ENCODE data around the gene BUD13. TPM values are rescaled to one million over a fixed set of nuclear protein-coding genes. Genes with fewer than 3 reads are reported as not detected.

Gene BUD13
- total and polyA plus RNA-seq, 2 of the 13 experiments (the other 11 are each of a cell fraction or from before 2014, with no cell fraction given): 13.3 to 25.9 TPM

DNA sequence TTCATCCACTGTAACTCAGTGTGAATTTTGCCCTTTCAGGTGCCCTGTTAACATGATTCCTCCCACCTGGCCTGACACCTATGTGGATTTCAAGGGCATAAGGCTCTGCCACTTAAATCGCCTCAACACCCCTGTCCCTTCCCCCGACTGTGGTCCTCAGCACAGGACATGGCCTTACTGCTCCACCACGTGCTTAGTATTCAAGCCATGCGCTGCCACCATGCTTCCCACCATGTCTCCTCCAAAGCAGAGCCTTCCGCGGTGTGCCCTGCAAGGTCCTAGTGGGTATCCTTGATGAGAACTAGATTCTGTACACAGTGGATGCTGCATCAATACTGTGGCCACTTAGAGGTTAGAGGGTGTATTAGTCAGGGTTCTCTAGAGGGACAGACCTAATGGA lies 51.9 kb downstream of the BUD13 start:
- Histone ChIP-seq H3K27ac (ENCODE audit: extremely low read length, insufficient read depth, low read length) (no peak overlapping the region), H3K4me2 (ENCODE audit: low read depth, low read length) (no peak overlapping the region), H3K4me3 (replicated peaks in 1 of 3; ENCODE audit: insufficient read depth in 1 of 3, low read depth in 2 of 3, low read length in 3 of 3) (no peak overlapping the region), H2AFZ (ENCODE audit: low read length) (no peak overlapping the region), H3K79me2 (ENCODE audit: insufficient read depth, low read length) (no peaks in the 10 kb centered on the region), H3K36me3 (replicated peaks in 1 of 2; ENCODE audit: control insufficient read depth in 1 of 2, insufficient read depth in 2 of 2, low read length in 2 of 2) (no peaks in the 10 kb centered on the region), H3K9ac (ENCODE audit: insufficient read depth, low read depth, low read length) (no peak overlapping the region), H3K4me1 (ENCODE audit: insufficient read depth, low read length) (no peaks in the 10 kb centered on the region), H4K20me1 (ENCODE audit: insufficient read depth, low read length) (no peaks in the 10 kb centered on the region), H3K9me3 (ENCODE audit: low read length) (no peaks in the 10 kb centered on the region), H3K27me3 (ENCODE audit: control insufficient read depth in 1 of 2, insufficient read depth in 2 of 2, low read length in 2 of 2) (peaks cover 6 to 59% of the 10 kb centered on the region in 2 experiments; a peak in 3 of 5 replicates)
- no peak for DNase-seq (ENCODE audit: low spot score)
- ChIA-PET POLR2A (no interaction called here), CTCF (ENCODE audit: low intra/inter-chr PET ratio, low total read pairs) (no interaction called here)
- 45% methylated on average over 6 of the region's 6 CpGs for WGBS (ENCODE audit: low lambda C conversion rate)
- FAIRE-seq: no peak
- TF ChIP-seq ZSCAN9 (CRISPR knock-in tag; IDR thresholded peaks at IDR 0.05; ENCODE audit: borderline replicate concordance) (no peak), TCF7L2 (IDR thresholded peaks at IDR 0.05; ENCODE audit: low read depth, low read length) (no peak)
- TF ChIP-seq, protein P1, sequence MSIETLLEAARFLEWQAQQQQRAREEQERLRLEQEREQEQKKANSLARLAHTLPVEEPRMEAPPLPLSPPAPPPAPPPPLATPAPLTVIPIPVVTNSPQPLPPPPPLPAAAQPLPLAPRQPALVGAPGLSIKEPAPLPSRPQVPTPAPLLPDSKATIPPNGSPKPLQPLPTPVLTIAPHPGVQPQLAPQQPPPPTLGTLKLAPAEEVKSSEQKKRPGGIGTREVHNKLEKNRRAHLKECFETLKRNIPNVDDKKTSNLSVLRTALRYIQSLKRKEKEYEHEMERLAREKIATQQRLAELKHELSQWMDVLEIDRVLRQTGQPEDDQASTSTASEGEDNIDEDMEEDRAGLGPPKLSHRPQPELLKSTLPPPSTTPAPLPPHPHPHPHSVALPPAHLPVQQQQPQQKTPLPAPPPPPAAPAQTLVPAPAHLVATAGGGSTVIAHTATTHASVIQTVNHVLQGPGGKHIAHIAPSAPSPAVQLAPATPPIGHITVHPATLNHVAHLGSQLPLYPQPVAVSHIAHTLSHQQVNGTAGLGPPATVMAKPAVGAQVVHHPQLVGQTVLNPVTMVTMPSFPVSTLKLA (IDR thresholded peaks at IDR 0.05): peak; percentile 84
- in situ Hi-C loops (cut with HindIII; ENCODE audit: extremely low pct_ligation_motif_present, low pct_unique_long_range_greater_than_20kb): no loop called here
- no TSS peak for BruUV-seq (replicated peaks)
- ATAC-seq: no peak
- intact Hi-C loops (cut with micrococcal nuclease; ENCODE audit: unreplicated experiment): no loop called here

DNA sequence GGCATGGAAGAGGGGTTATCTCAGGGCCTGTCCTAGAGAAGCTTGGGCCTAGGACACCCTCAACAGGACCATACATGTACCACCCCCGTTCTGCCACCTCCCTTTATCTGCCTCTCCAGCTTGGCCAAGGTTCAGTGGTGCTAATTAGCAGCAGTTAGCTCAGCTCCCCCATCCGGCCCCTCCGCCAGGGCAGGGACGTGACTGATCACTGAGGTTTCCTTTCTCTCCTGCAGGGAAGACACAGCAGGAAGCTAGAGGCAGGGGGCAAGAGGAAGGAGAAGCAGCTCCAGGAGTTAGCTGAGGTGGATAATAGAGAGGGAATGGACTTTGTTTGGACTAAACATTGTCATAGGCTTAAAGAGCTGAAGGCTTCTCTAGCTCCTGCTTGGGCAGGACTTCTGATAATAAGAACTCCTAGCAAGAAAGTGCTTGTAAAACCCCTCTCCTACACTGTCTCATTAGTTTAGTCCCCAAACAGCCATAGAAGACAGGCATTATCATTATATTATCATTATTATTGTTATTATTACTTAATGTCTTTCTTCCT lies 53.8 kb downstream of the BUD13 start:
- 26% methylated on average over 3 of the region's 4 CpGs for WGBS (ENCODE audit: low lambda C conversion rate)
- H3K27me3 ChIP-seq (ENCODE audit: control insufficient read depth in 1 of 2, insufficient read depth in 2 of 2, low read length in 2 of 2): peaks cover 6 to 53% of the 10 kb centered on the region in 2 experiments; a peak in 3 of 5 replicates
- ATAC-seq: no peak
- DNase-seq (ENCODE audit: low spot score): no peak
- BruUV-seq (replicated peaks): no TSS peak
- no peak overlapping the region for H3K9ac ChIP-seq (ENCODE audit: insufficient read depth, low read depth, low read length)
- ChIA-PET POLR2A (no interaction called here), CTCF (ENCODE audit: low intra/inter-chr PET ratio, low total read pairs) (no interaction called here)
- no peak overlapping the region for H3K4me3 ChIP-seq (replicated peaks in 1 of 3; ENCODE audit: insufficient read depth in 1 of 3, low read depth in 2 of 3, low read length in 3 of 3)
- no peak overlapping the region for H2AFZ ChIP-seq (ENCODE audit: low read length)
- intact Hi-C loops (cut with micrococcal nuclease; ENCODE audit: unreplicated experiment) (no loop called here), in situ Hi-C loops (cut with HindIII; ENCODE audit: extremely low pct_ligation_motif_present, low pct_unique_long_range_greater_than_20kb) (no loop called here)
- no peaks in the 10 kb centered on the region for H3K36me3 ChIP-seq (replicated peaks in 1 of 2; ENCODE audit: control insufficient read depth in 1 of 2, insufficient read depth in 2 of 2, low read length in 2 of 2)
- H3K79me2 ChIP-seq (ENCODE audit: insufficient read depth, low read length): no peaks in the 10 kb centered on the region
- H3K4me2 ChIP-seq (ENCODE audit: low read depth, low read length): no peak overlapping the region
- H3K4me1 ChIP-seq (ENCODE audit: insufficient read depth, low read length): no peaks in the 10 kb centered on the region
- H4K20me1 ChIP-seq (ENCODE audit: insufficient read depth, low read length): no peaks in the 10 kb centered on the region
- H3K9me3 ChIP-seq (ENCODE audit: low read length): no peaks in the 10 kb centered on the region
- no peak overlapping the region for H3K27ac ChIP-seq (ENCODE audit: extremely low read length, insufficient read depth, low read length)
- no peak for FAIRE-seq
- TF ChIP-seq ARID5B (CRISPR knock-in tag; IDR thresholded peaks at IDR 0.05) (no peak), CREB1 (IDR thresholded peaks at IDR 0.05) (no peak), CREB1 (CRISPR knock-in tag; IDR thresholded peaks at IDR 0.05) (no peak), HNF4G (IDR thresholded peaks at IDR 0.05; ENCODE audit: borderline replicate concordance, low read depth, low read length) (no peak), HNF4G (CRISPR knock-in tag; IDR thresholded peaks at IDR 0.05; ENCODE audit: borderline replicate concordance, low read depth) (no peak)

All from HepG2 (cell line).